ENCODE results near the gene TANC1.

- TF ChIP-seq, protein P1, sequence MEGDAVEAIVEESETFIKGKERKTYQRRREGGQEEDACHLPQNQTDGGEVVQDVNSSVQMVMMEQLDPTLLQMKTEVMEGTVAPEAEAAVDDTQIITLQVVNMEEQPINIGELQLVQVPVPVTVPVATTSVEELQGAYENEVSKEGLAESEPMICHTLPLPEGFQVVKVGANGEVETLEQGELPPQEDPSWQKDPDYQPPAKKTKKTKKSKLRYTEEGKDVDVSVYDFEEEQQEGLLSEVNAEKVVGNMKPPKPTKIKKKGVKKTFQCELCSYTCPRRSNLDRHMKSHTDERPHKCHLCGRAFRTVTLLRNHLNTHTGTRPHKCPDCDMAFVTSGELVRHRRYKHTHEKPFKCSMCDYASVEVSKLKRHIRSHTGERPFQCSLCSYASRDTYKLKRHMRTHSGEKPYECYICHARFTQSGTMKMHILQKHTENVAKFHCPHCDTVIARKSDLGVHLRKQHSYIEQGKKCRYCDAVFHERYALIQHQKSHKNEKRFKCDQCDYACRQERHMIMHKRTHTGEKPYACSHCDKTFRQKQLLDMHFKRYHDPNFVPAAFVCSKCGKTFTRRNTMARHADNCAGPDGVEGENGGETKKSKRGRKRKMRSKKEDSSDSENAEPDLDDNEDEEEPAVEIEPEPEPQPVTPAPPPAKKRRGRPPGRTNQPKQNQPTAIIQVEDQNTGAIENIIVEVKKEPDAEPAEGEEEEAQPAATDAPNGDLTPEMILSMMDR (IDR thresholded peaks at IDR 0.05) = no peak
- no peak for TF ChIP-seq POLR2A (IDR thresholded peaks at IDR 0.05)
These were observed 53.6 kb downstream of the TANC1 start for GRCh38 chr2:159022019-159022418.
